GM18526 (cell line): ENCODE measurements around the gene SDHA.

Source experiments
- POLR2A ChIP-seq: IDR thresholded peaks from 3 replicates; pipeline ENCODE4 v1.6.1; 2011; ENCODE audit not compliant: insufficient read length; ENCODE audit errors: extremely low read depth

SDHA gene

DNA sequence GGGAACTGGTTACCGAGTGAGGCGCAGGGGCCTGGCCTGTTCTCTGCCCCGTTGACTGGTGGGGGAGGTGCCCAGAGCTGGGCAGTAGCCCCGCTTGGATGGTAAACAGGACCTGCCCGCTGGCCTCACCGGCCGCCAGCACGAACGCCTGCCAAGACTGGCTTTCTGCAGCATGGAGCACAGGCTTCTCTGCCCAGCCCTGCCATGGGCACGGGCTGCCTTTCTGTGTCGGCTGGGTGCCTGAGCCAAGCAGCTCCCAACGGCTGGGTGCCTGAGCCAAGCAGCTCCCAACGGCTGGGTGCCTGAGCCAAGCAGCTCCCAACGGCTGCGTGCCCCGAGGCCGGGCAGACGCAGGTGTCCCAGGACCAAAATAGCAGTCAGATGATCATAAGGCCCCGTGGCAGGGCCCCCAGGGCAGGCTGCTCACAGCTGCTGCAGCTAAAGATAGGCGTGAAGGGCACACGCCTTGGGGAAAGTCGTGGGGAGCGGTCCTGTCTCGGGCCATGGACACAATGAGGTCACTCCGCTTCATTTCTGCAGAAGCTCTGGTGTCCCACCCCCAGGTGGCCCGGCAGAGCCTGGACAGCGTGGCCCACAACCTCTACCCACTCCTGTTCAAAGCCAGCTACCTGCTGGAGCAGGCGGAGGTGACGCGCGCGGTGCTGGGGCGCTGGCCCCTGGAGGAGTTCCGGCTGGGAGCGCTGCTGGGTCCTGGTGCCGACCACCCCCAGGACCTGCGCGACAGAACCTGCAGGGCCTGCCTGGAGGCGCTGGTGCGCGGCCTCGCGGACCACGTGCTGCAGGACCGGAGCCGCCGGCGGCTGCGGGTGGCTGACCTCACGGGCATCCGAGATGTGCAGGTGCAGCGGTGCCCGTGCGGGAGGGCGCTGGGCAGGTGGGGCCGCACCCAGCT is 26.8 kb upstream of the SDHA start, which contains the start of gene LRRC14B:
TSS of gene LRRC14B (plus strand) at position 460 of the 913 bp plus-strand sequence. CDS start at position 504, 44 bp downstream.
- TF ChIP-seq POLR2A, result no peak

DNA sequence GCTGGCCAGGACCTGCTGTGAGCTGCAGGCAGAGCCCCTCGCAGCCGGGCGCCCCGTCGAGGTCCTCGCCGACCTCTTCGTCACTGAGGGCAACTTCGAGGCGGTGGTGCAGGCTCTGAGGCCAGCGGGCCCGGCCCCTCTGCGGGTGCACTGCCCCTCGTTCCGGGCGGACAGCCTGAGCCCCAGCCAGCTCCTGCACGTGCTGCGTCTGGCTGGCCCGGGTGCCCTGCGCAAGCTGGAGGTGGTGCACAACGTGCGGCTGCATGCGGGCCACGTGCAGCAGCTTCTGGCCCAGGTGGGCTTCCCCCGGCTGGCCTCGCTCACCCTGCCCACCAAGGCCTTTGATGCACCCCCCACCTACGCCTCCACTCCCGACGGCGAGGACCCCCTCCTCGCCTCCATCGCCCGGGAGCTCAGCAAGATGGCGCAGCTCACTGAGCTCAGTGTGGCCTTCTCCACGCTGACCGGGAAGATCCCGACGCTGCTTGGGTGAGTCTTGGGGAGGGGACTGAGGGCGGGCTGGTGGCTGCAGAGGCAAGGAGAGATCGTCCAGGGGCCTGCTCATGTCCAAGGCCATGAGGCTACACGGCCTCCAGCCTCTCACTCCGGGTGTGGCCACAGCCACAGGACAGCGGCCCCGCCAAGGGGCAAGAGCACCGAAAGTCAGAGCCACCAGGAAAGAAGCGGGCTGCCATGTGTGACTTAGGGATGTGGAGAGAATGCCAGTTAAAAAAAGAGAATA is 26.0 kb upstream of the SDHA start:
- no peak for TF ChIP-seq POLR2A

DNA sequence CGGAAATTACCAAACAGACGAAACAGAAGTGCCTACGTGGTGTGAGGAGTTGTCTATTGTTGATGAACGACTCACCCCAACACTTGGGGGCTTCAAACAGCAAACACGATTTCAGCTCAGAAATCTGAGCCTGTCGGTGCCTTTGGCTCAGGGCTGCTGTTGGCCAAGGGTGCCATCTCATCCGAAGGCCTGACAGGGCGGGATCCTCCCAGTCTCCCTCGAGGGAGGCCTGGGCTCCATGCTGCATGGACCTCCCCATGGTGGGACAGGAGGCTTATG is 25.5 kb upstream of the SDHA start:
- TF ChIP-seq POLR2A, result no peak

DNA sequence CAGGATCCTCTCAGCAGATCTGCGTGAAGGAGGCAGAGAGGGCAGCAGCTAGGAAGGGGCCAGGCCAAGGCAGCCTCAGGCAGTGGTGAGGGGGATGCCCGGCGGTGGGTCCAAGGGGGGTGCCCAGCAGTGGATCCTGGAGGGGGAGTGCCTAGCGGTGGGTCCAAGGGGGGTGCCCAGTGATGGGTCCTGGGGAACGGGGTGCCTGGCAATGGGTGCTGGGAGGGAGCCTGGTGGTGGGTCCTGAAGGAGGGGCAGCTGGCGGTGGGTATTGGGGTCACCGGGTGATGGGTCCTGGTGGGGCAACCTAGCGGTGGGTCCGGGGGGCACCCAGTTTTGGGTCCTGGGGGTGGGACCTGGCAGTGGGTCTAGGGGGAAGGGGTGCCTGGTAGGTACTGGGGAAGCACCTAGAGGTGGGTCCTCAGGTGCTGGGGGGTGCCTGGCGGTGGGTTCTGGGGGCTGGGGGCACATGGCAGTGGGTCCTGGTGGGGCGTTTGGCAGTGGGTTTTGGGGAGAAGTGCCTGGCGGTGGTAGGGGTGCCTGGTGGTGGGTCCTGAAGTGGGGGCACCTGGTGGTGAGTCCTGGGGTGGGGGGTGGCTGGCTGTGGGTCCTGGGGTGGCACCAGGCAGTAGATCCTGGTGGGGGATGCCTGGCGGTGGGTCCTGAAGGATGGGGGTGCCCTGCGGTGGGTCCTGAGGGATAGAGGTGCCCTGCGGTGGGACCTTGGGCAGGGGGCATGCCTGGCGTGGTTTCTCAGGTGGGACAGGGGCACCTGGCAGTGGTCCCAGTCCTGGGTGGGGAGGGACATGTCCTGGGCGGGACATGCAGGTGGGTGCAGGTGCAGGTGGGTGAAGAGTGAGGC is 24.9 kb upstream of the SDHA start:
- TF ChIP-seq POLR2A, result no peak

DNA sequence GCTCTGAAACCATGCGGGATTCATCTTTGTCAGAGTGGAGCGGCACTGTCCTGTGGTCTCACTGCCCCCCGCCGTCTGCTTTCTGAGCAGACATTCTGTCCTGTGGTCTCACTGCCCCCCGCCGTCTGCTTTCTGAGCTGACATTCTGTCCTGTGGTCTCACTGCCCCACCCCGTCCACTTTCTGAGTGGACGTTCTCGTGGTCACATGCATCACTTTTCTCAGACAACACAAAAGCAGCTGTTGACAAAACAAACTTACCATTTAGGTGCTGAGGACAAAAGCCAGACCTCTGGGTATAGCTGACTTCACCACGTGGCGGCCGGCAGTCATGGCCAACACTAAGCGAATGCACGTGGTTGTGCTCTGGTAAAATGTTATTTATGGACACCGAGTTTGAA is 24.0 kb upstream of the SDHA start:
- TF ChIP-seq POLR2A, result no peak

DNA sequence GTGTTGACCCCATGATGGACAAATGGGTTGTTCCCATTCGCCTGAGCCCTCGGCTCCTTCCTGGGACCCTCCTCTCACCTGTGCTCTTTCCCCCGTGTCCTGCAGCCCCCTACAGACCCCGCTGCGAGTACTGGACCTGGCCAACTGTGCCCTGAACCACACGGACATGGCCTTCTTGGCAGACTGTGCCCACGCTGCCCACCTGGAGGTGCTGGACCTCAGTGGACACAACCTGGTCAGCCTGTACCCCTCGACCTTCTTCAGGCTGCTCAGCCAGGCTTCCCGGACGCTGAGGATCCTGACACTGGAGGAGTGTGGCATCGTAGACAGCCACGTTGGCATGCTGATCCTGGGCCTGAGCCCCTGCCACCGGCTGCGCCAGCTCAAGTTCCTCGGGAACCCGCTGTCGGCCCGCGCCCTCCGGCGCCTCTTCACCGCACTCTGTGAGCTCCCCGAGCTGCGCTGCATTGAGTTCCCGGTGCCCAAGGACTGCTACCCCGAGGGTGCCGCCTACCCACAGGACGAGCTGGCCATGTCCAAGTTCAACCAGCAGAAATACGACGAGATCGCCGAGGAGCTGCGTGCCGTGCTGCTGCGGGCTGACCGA is 23.4 kb upstream of the SDHA start:
- TF ChIP-seq POLR2A, result no peak

DNA sequence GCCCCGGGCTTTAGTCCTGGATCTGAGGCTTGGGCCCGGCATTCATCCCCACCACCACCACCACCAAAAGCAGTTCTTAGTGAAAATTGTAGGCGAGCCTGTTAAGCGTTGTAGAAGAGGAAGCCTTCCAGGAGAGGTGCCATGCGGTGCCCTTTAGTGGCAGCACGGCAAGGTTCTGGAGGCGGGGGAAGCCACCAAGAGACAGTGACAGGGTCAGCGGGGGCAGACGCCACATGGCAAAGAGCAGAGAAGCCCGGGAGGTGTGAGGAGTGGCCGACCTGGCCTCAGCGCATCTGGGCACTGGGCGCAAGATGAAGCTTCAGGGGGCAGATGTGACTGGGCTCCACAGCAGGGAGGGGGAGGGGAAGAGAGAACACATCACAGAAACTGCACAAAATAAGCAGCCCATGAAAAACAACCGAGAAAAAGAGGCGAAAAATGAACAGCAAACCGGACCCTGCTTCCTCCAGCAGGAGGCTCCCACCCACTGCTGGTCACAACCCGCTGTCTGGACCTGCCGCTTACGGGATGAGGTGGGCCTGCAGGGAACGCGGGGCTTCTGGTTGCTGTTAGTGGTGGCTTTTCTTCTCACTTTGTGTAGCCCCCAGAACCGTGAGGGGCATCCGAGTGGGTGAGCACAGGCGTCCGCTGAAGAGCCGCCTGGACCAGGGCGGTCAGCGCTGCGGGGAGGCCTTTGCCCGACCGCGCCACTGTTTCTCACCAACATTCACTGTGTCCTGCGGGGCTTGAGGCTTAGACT is 22.5 kb upstream of the SDHA start:
- TF ChIP-seq POLR2A, result no peak

DNA sequence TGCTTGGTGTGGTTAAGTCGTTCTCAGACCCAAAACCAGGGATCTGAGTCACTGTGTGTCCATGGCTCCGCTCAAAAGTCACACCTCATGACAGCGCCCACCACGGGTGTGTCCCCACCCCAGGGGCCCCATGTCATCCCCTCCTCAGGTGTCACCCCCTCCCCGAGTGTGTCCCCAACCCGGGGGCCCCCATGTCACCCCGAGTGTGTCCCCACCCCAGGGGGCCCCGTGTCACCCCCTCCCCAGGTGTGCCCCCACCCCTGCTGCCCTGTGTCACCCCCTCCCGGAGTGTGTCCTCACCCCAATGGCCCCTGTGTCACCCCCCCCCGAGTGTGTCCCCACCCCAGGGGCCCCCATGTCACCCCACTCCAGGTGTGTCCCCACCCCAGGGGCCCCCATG is 21.8 kb upstream of the SDHA start:
- no peak for TF ChIP-seq POLR2A

DNA sequence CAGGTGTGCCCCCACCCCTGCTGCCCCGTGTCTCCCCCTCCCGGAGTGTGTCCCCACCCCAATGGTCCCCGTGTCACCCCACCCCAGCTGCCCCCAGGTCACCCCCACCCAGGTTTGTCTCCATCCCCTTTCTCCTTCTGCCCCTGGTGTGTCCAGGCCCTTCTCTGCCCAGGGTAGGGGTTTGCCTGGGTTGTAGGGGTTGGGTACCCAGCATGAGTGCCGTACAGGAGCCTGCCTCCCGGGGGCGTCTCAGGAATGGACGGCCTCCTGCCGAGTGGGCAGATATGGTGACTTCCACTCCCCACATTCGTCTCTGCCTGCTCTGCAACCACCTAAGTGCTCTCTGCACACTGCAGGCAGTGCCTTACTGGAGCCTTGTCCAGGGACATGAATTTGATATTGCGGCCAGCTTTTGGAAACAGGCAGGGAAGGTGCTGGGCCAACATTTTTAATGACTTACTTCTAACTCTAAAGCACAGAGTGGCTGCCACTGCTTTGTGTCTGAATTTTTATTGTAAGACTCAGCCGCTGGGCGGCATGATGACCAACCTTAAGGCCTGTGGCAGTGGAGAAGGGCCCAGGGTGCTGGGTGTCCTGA is 20.1 kb upstream of the SDHA start:
- no peak for TF ChIP-seq POLR2A

DNA sequence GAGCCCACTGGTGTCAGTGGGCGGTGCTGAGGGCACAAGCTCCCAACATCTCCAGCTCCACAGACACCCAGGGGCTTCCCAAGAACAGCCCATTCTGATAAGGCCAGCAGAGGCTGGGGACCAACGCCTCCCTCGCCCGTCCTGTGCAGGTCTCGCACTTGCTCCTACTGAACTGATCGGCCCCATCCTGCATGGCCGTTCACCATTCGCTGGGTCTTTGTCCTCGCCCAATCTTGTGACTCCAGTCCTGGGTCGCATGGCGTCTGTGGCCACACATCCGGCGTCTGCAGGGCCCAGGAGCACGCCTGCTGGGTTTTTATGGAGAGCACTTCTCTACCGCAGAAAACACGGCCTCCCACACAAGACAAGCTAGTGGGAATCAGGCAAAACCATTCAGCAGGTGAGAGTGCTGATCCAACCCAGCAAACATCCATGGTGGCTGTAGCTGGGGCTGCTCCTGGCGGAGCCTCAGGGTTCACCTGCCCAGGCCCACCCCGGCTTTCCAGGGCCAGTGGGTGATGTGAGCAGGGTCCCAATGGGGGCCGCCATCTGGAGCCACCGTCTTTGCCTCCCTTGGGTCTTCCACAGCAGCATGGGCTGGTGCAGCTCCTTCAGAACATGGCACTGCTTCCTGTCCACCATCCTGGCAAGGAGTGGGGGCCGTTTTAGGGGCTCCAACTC is 19.5 kb upstream of the SDHA start:
- TF ChIP-seq POLR2A, result no peak

DNA sequence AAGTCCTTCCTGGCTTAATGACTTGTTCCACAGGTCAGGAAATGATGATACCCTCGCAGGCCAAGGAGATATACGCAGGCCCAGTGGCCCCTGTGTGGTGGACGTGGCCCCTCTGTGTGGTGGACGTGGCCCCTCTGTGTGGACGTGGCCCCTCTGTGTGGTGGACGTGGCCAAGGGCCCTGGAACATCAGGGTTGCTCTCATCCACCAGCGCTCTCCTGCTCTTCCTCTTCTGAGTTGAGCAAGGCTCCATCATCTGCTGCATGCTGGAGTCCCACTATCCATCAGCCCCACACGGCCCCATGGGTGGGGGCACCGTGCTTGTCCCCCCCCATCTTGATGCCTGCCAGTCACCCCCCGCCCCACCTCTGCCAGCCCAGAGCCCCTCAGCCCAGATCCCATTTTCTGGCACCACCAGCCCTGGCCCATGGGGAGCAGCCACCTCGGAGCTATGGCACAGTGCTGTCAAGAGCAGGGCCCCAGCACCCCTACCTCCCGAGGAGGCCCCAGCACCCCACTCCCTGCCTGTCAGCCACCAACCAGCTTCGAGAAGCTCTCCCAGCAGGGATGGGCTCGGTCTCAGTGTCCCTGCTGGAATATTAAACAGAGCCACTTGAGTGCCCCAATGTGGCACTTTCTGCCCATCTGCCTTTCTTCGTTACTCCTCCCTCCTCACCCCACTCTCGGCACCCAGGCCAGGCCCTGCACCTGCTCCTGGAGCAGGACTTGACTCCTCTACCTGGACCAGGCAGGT is 18.7 kb upstream of the SDHA start:
- no peak for TF ChIP-seq POLR2A

DNA sequence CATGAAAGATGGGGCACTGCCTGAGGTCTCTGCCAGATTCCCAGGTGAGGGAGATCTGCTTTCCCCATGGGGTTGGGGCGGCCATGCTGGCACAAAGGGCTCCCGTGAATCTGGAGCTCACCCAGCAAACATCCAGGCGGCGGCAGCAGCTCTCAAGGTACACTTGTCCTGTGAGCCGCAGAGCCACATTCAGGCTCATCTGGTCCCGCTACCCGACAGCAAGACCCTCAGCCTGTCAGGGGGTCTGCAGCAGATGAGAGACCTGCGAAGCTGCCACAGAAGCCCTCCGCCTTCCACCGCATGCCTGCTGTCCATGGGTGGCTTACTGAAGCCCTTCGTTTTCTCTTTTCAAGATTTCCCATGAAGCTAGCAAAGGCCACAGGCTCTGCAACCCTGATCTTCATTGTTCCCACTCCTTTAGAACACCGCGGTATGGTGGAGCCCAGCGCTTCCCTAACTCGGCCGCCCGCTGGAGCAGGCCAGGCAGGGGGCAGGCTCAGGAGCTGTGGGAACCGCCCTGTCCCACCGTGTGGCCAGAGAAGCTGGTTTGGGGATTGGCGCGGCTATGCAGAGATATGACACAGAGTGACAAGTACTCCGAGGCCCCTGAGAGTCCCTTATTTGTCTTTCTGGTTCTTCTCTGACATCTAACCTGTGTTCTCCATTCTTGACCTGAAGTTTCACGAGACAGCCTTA is 18.0 kb upstream of the SDHA start:
- no peak for TF ChIP-seq POLR2A
